Left cardiac atrium (tissue), 4 donors: ENCODE data around the gene RERE. TPM values are rescaled to one million over a fixed set of nuclear protein-coding genes. Genes with fewer than 3 reads are reported as not detected.
A peak's percentile ranks its signal among the peaks of the same experiment; 100 is the strongest.
"Not testable (repeated sequence)": the region's sequence is repeated elsewhere in the genome, so short reads cannot be mapped to it uniquely, and the experiment has no call there.

ENCODE experiments used
- ATAC-seq, 2 donors: fragments of 200-7000 bp; cut with Tn5 transposase; one replicate each; pipeline ENCODE4 v1.9.1; 2020; ENCODE audit warnings: mild to moderate bottlenecking in 2 of 2, moderate library complexity in 2 of 2
- DNase-seq: peaks from one replicate; pipeline ENCODE4 v3.0.0-alpha.2; 2020
- intact Hi-C, 2 donors: fragments of 100-400 bp; cut with DNase I; formaldehyde crosslinking; loops; one replicate each; pipeline versions ENCODE4 v1.14.1 to v1.15.1; 2022 to 2023
- total RNA-seq, 2 donors: library from RNA; stranded (reverse); fragmentation: NEBNext Ultra II Directional; extraction: Animal tissue kit (Norgen Biotek cat#: 25700); gene quantifications; one replicate each; pipeline ENCODE4 v1.2.1, GENCODE V29; 2021
- donor health status: DM: no; HTN: yes; CAD: no.
- donor health status: DM: no; HTN: yes; CAD: no; lungs with severe emphysema.
- donor health status: DM: yes; HTN: yes; CAD: no.
- donor health status: Dilated cardiomyopathy.

The RERE gene
- total RNA-seq, 2 donors from 2014 or later, result 128 to 162 TPM

DNA sequence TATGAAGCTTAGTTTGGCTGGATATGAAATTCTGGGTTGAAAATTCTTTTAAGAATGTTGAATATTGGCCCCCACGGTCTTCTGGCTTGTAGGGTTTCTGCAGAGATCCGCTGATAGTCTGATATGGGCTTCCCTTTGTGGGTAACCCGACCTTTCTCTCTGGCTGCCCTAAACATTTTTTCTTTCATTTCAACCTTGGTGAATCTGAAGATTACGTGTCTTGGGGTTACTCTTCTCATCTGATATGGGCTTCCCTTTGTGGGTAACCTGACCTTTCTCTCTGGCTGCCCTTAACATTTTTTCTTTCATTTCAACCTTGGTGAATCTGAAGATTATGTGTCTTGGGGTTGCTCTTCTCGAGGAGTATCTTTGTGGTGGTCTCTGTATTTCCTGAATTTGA, 371.3 kb downstream of the RERE start:
- ATAC-seq, intact Hi-C loops, DNase-seq: not testable (repeated sequence)

DNA sequence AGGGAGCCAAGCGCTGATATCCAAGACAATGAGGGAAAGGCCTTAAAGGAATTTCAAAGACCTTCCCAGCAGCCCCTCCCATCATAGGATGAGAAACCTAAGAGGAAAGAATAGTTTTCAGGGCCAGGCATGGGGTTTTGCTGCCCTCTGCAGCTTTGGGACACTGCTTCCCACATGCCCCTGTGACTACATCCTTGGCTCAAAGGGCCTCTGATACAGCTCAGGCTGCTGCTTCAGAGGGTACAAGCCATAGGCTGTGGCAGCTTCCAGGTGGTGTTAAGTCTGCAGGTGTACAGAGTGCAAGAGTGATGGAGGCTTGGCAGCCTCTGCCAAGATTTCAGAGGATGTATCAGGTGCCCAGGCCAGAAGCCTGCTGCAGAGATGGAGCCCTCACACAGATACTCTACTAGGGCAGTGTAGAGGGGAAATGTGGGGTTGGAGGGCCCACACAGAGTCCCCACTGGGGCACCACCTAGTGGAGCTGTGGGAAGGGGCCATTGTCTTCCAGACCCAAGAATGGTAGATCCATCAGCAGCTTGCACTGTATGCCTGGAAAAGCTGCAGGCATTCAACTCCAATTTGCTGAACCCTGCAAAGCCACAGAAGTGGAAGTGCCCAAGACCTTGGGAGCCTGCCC, 373.8 kb downstream of the RERE start:
- intact Hi-C loops, result no loop called here
- ATAC-seq, result no peak
- no peak for DNase-seq

GRCh38 chr1:8441426-8441825, 376.0 kb downstream of the RERE start:
- intact Hi-C loops, result no loop called here
- DNase-seq, result no peak
- no peak for ATAC-seq

- DNase-seq (peak; percentile 88), ATAC-seq (peak; percentile 96 to 97)
- intact Hi-C loops, result no loop called here
Measured at GRCh38 chr1:8439015-8439702, 378.3 kb downstream of the RERE start.

DNA sequence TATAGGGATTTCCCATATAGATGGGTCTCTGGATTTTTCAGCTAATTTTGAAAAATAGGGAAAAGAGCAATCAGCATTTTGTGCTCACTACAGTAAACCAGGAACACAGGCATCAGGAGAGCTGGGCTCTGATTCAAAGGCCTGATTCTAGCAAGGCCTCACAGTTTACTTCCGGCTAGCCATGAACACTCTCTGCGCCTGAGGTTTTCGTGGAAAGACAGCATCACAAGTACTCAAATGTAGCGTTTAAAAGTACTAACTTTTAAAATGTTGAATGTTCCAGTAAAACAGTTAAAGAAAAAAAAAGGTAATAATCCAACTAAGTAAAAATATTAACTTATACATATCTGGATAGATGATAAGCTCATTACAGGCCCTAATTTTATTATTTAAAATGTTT, 379.0 kb downstream of the RERE start:
- ATAC-seq (peak; percentile 58 to 69), DNase-seq (no peak)
- intact Hi-C loops, result no loop called here

GRCh38 chr1:8437347-8437746, 380.1 kb downstream of the RERE start:
- intact Hi-C loops, result no loop called here
- ATAC-seq, result no peak
- no peak for DNase-seq

DNA sequence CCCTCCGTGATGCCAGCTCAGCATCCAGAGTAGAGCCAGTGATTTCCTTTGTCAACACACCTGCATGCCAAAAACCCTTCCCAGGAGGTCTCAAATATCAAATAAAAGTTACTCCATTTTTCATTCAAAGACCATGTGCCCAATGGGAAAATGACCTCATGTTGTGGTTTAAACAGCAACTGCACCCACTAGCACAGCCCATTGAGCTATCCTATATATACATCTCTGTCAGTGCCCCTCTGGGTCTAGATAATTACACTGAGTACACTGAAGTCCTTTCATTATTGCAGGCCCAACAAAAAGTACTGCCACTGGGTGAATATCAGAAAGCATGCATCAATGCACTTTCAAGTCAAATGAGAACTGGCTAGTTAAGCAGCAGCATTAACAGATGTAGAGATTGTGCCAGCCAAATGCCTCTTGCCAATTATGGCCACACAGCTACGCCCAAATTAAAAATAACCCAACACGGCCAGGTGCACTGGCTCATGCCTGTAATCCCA, 381.8 kb downstream of the RERE start:
- intact Hi-C loops, result no loop called here
- DNase-seq (no peak), ATAC-seq (no peak)

- DNase-seq (no peak), ATAC-seq (no peak)
- intact Hi-C loops, result no loop called here
Measured at GRCh38 chr1:8434101-8434500, 383.3 kb downstream of the RERE start.

- DNase-seq (no peak), ATAC-seq (peak in 1 of 2 donors; percentile 42)
- intact Hi-C loops, result no loop called here
Measured at GRCh38 chr1:8431784-8432183, 385.7 kb downstream of the RERE start.

- ATAC-seq (no peak), DNase-seq (no peak)
- intact Hi-C loops, result no loop called here
Measured at GRCh38 chr1:8431019-8431418, 386.4 kb downstream of the RERE start.

DNA sequence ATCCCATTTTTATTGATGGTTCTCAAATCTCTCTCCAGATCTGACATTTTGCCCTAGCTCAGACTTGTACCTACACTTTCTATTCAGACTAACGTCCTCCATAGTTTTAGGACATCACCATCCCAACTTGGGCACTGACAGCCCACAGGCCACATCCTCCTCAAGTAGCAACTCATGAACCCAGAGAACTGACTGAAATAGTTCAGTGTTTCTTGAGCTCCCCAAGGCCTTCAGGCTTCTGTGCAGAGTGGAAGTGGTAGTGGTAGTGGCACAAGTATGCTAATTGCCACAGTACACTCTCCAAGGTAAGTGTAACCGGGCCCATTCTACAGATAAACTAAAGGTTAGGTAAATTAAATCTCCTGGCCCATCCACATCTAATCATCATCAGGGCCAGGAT, 387.0 kb downstream of the RERE start:
- DNase-seq (no peak), ATAC-seq (no peak)
- intact Hi-C loops, result no loop called here

GRCh38 chr1:8429549-8430110, 387.8 kb downstream of the RERE start:
- intact Hi-C loops, result loop anchor here (5.0 to 10.0 kb wide), 3 partner anchors 33 to 95 kb away; no protein-coding TSS in a partner anchor
- DNase-seq, result no peak
- no peak for ATAC-seq

DNA sequence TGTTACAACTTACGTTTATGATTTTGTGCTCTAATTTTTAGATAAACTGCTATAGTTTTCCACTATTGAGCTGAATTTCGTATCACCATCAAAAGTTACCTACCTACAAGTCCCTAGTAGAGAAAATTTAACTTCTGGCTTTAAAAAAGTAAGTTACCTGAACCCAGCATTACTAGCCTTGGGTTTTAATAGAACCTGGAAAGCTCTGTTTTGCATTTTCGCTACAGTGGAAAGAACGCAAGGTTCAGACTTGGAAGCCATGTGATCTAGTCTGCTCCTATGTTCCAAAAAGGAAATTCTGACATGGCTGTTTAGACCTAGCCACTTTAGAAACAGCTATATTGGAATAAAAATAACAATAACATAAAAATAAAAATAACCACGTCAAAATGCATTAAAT, 389.0 kb downstream of the RERE start:
- no peak for DNase-seq
- intact Hi-C loops, result loop anchor here (5.0 to 10.0 kb wide), 3 partner anchors 34 to 96 kb away; no protein-coding TSS in a partner anchor
- ATAC-seq, result no peak

GRCh38 chr1:8427986-8428385, 389.5 kb downstream of the RERE start:
- intact Hi-C loops, result loop anchor here (5.0 to 10.0 kb wide), 3 partner anchors 34 to 97 kb away; no protein-coding TSS in a partner anchor
- DNase-seq (no peak), ATAC-seq (no peak)

GRCh38 chr1:8427493-8427892, 389.9 kb downstream of the RERE start:
- intact Hi-C loops, result loop anchor here (5.0 to 10.0 kb wide), 3 partner anchors 35 to 97 kb away; no protein-coding TSS in a partner anchor
- no peak for ATAC-seq
- no peak for DNase-seq

- no peak for ATAC-seq
- intact Hi-C loops, result loop anchor here (5.0 to 10.0 kb wide), 3 partner anchors 35 to 98 kb away; no protein-coding TSS in a partner anchor
Measured at GRCh38 chr1:8426996-8427395, 390.4 kb downstream of the RERE start.

DNA sequence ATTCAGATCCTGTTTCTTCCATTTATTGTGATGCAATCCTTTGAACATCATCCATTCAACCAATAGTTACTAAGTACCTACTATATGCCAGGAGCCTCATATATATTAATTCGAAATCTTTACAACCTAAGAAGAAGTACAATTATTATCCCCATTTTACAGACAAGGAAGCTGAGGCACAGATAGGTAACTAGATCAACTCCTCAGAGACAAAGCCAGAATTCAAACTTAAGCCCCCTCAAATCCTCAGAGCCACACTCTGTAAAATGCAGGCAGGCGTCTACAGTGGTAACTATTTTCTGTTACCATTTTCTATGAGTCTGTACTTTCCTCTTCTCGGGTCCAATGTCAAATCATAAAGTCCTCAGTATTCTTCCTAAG, 391.7 kb downstream of the RERE start:
- ATAC-seq (no peak), DNase-seq (no peak)
- intact Hi-C loops, result loop anchor here (5.0 to 10.0 kb wide), 3 partner anchors 37 to 99 kb away; no protein-coding TSS in a partner anchor

More at GRCh38 chr1:8426996-8427395, 390.4 kb downstream of the RERE start:
- DNase-seq, result no peak

DNA sequence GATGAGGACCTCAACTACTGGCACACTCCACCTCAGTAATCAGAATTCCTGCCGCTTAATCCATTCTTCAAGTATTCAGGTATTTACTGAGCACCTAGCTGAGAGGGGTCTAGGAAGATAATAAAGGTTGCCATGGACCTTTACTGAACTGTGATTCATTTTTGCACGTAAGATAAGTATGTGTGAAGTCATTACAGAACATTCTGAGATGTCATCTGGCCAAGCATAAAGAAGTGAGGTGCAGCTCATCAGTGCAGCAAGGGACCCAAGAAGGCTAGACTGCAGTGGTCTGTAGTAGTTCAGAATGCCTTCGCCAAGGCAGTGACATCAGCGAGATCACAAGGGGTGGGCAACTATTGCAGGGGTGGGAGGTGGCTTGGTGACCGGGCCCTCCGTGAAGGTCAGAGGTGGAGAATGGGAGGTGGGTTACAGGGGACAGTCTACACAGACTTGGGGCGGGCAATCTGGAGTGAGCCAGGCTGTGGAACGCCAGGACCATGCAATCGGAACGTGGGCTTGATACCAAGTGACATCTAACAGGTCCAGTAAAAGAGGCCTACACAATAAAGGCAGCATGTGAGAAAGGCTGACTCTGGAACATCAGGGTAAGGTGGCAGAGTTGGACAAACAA, 392.2 kb downstream of the RERE start:
- intact Hi-C loops, result loop anchor here (5.0 to 10.0 kb wide), 3 partner anchors 37 to 100 kb away; no protein-coding TSS in a partner anchor
- DNase-seq, result no peak
- no peak for ATAC-seq

DNA sequence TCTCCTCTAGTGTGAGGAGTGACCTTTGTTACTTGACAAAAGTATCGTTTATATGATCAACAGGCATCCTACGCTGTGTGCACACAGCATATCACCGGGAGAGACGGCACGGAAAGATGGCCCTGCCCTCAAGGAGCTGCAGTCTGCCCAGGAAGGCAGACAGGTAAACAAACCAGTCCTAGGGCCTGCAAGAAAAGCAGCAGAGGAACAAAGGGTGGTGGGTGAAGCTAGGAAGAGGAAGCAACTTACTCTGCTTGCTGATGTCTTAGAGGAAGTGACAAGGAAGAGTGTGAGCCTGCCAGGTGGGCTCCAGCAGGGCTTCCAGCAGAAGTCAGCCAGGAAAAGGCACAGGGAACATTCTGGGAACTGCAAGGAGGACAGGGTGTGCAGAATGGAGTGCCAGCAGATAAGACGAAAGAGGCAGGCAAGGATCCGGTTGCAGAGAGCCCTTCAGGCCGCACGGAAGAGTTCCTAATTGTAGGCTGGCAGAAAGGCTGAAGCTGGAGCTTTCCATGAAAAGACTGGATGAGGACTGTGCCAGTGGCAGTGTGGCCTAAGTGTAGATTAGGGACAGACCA, 392.8 kb downstream of the RERE start:
- intact Hi-C loops, result loop anchor here (5.0 to 10.0 kb wide), 4 partner anchors 38 to 100 kb away; no protein-coding TSS in a partner anchor
- ATAC-seq, result peak; percentile 7 to 26
- DNase-seq, result peak; percentile 52
